Measurements from ENCODE around the gene VGLL3.

The VGLL3 gene

GRCh38 chr3:86989611-86990010, 1.3 kb downstream of the VGLL3 start:
- DNase-seq (ENCODE audit: low read depth), result no peak
- no peak overlapping the region for H3K4me3 ChIP-seq (ENCODE audit: low read depth, low read length)
- TF ChIP-seq, protein P1, sequence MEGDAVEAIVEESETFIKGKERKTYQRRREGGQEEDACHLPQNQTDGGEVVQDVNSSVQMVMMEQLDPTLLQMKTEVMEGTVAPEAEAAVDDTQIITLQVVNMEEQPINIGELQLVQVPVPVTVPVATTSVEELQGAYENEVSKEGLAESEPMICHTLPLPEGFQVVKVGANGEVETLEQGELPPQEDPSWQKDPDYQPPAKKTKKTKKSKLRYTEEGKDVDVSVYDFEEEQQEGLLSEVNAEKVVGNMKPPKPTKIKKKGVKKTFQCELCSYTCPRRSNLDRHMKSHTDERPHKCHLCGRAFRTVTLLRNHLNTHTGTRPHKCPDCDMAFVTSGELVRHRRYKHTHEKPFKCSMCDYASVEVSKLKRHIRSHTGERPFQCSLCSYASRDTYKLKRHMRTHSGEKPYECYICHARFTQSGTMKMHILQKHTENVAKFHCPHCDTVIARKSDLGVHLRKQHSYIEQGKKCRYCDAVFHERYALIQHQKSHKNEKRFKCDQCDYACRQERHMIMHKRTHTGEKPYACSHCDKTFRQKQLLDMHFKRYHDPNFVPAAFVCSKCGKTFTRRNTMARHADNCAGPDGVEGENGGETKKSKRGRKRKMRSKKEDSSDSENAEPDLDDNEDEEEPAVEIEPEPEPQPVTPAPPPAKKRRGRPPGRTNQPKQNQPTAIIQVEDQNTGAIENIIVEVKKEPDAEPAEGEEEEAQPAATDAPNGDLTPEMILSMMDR (IDR thresholded peaks at IDR 0.05; ENCODE audit: low read depth, low read length, missing control alignments), result no peak

GRCh38 chr3:86989006-86989405, 1.9 kb downstream of the VGLL3 start:
- no peak for DNase-seq (ENCODE audit: low read depth)
- TF ChIP-seq, protein P1 (IDR thresholded peaks at IDR 0.05; ENCODE audit: low read depth, low read length, missing control alignments), result no peak
- no peak overlapping the region for H3K4me3 ChIP-seq (ENCODE audit: low read depth, low read length)

DNA sequence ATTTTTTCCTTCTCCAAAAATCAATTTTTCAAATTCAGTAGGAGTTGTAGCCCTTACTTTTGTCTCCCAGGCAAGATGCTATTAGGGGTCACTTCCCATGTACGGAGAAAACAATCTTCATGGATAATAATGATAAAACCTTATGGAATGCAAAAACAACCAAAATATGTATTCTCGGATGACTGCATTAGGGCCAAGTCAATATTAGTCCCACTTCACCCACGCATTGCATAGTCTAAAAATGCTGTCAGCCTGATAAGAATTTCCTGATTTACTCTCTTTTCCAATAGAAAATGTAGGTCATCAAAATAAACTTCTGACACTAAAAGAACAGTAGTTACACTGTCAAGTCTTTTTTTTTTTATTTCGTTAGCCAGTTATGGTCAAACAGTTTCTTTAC, 2.7 kb downstream of the VGLL3 start:
- TF ChIP-seq, protein P1 (IDR thresholded peaks at IDR 0.05; ENCODE audit: low read depth, low read length, missing control alignments), result no peak
- no peak for DNase-seq (ENCODE audit: low read depth)
- no peak overlapping the region for H3K4me3 ChIP-seq (ENCODE audit: low read depth, low read length)

- DNase-seq (ENCODE audit: low read depth), result no peak
These were observed 3.6 kb downstream of the VGLL3 start for GRCh38 chr3:86987421-86987715.

DNA sequence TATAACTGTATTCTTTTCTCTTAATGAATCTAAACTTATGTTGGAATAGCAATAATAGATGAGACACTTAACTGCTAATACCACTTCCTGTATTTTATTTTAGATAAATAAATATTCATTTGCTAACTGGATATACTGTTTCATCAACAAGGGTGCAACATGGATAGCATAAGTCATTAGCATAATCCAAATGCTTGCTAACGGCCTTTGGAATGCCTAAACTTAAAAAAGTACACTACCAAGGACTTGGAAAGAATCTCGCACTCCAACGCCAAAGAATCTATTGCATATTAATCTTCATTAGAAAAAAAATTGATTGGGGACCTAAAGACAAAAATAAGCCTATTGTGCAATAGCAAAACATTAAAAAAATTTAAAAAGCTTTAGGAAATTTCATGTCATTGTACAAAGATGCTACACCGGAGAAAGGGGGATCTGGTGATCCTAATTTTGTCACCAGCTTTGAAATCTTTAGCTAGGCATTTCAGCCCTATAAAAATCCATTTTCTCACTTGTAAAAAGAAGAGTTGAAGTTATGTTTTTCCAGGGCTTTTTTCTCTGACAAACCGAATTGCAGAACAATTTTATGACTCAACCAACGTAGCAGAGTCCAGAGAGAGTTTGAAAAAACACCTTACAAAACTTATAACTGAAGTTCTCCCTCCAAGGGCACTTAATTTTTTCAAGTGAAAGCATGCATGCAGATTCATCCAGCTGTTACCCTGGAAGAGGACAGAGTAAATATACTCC, 4.1 kb downstream of the VGLL3 start:
- TF ChIP-seq, protein P1 (IDR thresholded peaks at IDR 0.05; ENCODE audit: low read depth, low read length, missing control alignments), result no peak
- H3K4me3 ChIP-seq (ENCODE audit: low read depth, low read length), result no peak overlapping the region
- no peak for DNase-seq (ENCODE audit: low read depth)

More at GRCh38 chr3:86987421-86987715, 3.6 kb downstream of the VGLL3 start:
- TF ChIP-seq, protein P1 (IDR thresholded peaks at IDR 0.05; ENCODE audit: low read depth, low read length, missing control alignments), result no peak
- H3K4me3 ChIP-seq (ENCODE audit: low read depth, low read length), result no peak overlapping the region

DNA sequence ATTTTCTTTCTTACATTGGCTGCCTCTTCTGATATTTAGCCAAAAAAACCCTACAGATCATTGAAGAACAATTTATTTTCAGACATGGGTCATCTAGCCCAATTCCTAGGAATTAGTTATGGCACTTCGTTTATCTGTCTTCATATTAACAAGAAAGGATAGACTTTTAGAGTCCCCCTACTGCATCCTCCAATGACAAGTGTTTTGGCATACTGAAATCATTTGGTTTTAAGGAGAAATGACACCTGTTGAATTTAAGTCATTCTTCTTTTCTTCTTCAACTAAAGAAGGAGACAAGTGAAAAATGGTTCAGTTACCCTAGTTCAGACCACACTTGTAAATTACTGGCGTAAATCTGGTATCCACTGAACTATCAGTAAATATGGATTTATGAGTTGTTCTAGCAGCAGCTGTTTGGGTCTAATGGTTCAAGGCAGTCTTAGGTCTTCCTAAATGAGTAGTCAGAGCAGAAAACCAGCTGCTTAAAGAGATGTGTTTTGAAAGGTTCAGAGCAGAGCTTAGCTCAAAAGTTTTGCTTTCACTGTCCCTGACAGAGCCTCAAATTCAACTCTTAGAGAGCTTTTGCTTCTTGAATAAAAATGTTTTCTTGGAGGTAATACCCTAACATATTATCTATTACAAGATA, 5.6 kb downstream of the VGLL3 start:
- DNase-seq (ENCODE audit: low read depth), result no peak
- H3K4me3 ChIP-seq (ENCODE audit: low read depth, low read length), result no peak overlapping the region
- TF ChIP-seq, protein P1 (IDR thresholded peaks at IDR 0.05; ENCODE audit: low read depth, low read length, missing control alignments), result no peak

DNA sequence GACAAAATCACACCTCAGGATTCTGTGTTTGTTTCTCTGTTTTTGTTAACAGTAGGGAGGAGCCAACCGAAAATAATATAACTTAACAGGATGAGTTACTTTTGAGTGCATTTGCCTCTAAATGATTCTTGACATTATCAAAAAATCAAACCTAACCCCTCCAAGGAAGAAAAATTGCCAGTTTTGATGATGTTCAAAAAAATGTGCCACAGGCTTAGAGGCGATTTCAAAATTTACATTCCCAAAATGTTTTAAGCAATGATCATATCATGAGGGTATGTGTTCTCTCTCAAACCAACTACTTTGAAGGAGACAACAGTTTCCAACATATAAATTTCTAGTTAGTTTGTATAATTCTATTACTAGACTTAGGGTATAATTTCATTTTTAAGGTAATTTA, 6.7 kb downstream of the VGLL3 start:
- H3K4me3 ChIP-seq (ENCODE audit: low read depth, low read length), result no peak overlapping the region
- no peak for DNase-seq (ENCODE audit: low read depth)
- TF ChIP-seq, protein P1 (IDR thresholded peaks at IDR 0.05; ENCODE audit: low read depth, low read length, missing control alignments), result no peak
